HUES48 (cell line): ENCODE results near the gene OR11H7.
"Not testable (repeated sequence)": the region's sequence is repeated elsewhere in the genome, so short reads cannot be mapped to it uniquely, and the experiment has no call there.

Experiments used
- H3K27ac ChIP-seq: one replicate; pipeline ENCODE4 v1.7.0; 2013; ENCODE audit warnings: low read depth, low read length, inconsistent platforms
- H3K27me3 ChIP-seq: 2 replicates; pipeline ENCODE4 v1.6.1; 2013; ENCODE audit warnings: mild to moderate bottlenecking, low read length; ENCODE audit not compliant: control insufficient read depth, insufficient read depth
- H3K36me3 ChIP-seq: 2 replicates; pipeline ENCODE4 v1.6.1; 2013; ENCODE audit warnings: low read length; ENCODE audit not compliant: control insufficient read depth, insufficient read depth
- H3K4me1 ChIP-seq: 2 replicates; pipeline ENCODE4 v1.6.1; 2013; ENCODE audit warnings: mild to moderate bottlenecking, low read length; ENCODE audit not compliant: control insufficient read depth, insufficient read depth
- H3K4me3 ChIP-seq: 2 replicates; pipeline ENCODE4 v1.5.1; 2013; ENCODE audit warnings: mild to moderate bottlenecking, low read depth, low read length
- H3K9ac ChIP-seq: 2 replicates; pipeline ENCODE4 v1.6.1; 2013; ENCODE audit warnings: mild to moderate bottlenecking, low read depth, low read length, moderate library complexity
- H3K9me3 ChIP-seq: 2 replicates; pipeline ENCODE4 v1.6.1; 2013; ENCODE audit warnings: low read length; ENCODE audit not compliant: control insufficient read depth, insufficient read depth

Gene OR11H7

GRCh38 chr14:20277409-20277808 lies 48.6 kb downstream of the OR11H7 start:
- Histone ChIP-seq H3K36me3 (no peaks in the 10 kb centered on the region), H3K4me1 (no peaks in the 10 kb centered on the region), H3K27ac (no peak overlapping the region), H3K9ac (no peak overlapping the region), H3K27me3 (no peaks in the 10 kb centered on the region), H3K9me3 (peaks cover 49% of the 10 kb centered on the region), H3K4me3 (no peak overlapping the region)

GRCh38 chr14:20278414-20278813 lies 49.6 kb downstream of the OR11H7 start:
- H3K4me1 ChIP-seq: no peaks in the 10 kb centered on the region
- H3K27me3 ChIP-seq: no peaks in the 10 kb centered on the region
- no peak overlapping the region for H3K9ac ChIP-seq
- H3K36me3 ChIP-seq: no peaks in the 10 kb centered on the region
- no peak overlapping the region for H3K27ac ChIP-seq
- no peak overlapping the region for H3K4me3 ChIP-seq
- H3K9me3 ChIP-seq: peaks cover 40% of the 10 kb centered on the region

- not testable (repeated sequence) for H3K4me3 ChIP-seq
Observed at GRCh38 chr14:20280265-20280664, 51.5 kb downstream of the OR11H7 start.

More at GRCh38 chr14:20280265-20280664, 51.5 kb downstream of the OR11H7 start:
- not testable (repeated sequence) for H3K4me1 ChIP-seq, H3K27ac ChIP-seq, H3K36me3 ChIP-seq, H3K9ac ChIP-seq, H3K27me3 ChIP-seq
- H3K9me3 ChIP-seq: peaks cover 23% of the 10 kb centered on the region; the same call in 1 of the 2 replicates
